Right cardiac atrium (tissue), 5 donors: ENCODE measurements around the gene ZNF740. TPM values are rescaled to one million over a fixed set of nuclear protein-coding genes. Genes with fewer than 3 reads are reported as not detected.
A peak's percentile ranks its signal among the peaks of the same experiment; 100 is the strongest.

Source experiments
- ATAC-seq, 2 donors: fragments of 200-7000 bp; cut with Tn5 transposase; one replicate each; pipeline versions ENCODE4 v1.8.0 to v1.9.1; 2020; ENCODE audit warnings: moderate library complexity in 2 of 2, mild to moderate bottlenecking in 1 of 2
- DNase-seq, 3 donors: peaks; one replicate each; pipeline ENCODE4 v3.0.0-alpha.2; 2020
- H3K27ac ChIP-seq: one replicate; pipeline ENCODE4 v1.5.1; 2013; ENCODE audit warnings: mild to moderate bottlenecking, low read length, control low read depth, moderate library complexity
- H3K27me3 ChIP-seq: one replicate; pipeline ENCODE4 v1.6.1; 2013; ENCODE audit not compliant: control insufficient read depth, insufficient read depth
- H3K4me1 ChIP-seq: one replicate; pipeline ENCODE4 v1.6.1; 2013; ENCODE audit warnings: low read length; ENCODE audit not compliant: control insufficient read depth, insufficient read depth
- H3K4me3 ChIP-seq: one replicate; pipeline ENCODE4 v1.5.1; 2013; ENCODE audit warnings: low read length, control low read depth
- H3K9me3 ChIP-seq: one replicate; pipeline ENCODE4 v1.6.1; 2013; ENCODE audit warnings: low read length; ENCODE audit not compliant: control insufficient read depth
- WGBS: extraction: QIAGEN DNeasy Blood & Tissue Kit; methylation state at CpG from one replicate; pipeline ENCODE4 v1.1.7; 2013; 5-methylcytosine and 5-hydroxymethylcytosine counted together
- intact Hi-C, 4 donors: fragments of 100-400 bp; cut with DNase I; formaldehyde crosslinking; loops; one replicate each; pipeline versions ENCODE4 v1.11.0 to v1.14.0; 2022 to 2023
- polyA plus RNA-seq: library from polyadenylated mRNA; stranded (reverse); fragments of 200-250 nt; gene quantifications from one replicate; pipeline ENCODE4 v1.2.3, GENCODE V29; 2013
- total RNA-seq, 4 donors: library from RNA; stranded (reverse); fragmentation: NEBNext Ultra II Directional; extraction: Animal tissue kit (Norgen Biotek cat#: 25700); gene quantifications; one replicate each; pipeline ENCODE4 v1.2.1, GENCODE V29; 2021
- donor health status: healthy with polysubstance abuse.
- donor health status: DM: no; HTN: yes; CAD: no.
- donor health status: DM: no; HTN: no; CAD: no.
- donor health status: DM: no; HTN: yes; CAD: no; lungs with severe emphysema.
- donor health status: DM: yes; HTN: yes; CAD: no.

Gene ZNF740
- total and polyA plus RNA-seq, 5 donors, result 5.3 to 29.9 (median 17.0) TPM

GRCh38 chr12:53214687-53215455 is 34.3 kb downstream of the ZNF740 start:
- Histone ChIP-seq H3K9me3 (no peaks in the 10 kb centered on the region), H3K27ac (peak overlapping the region; percentile 57), H3K4me3 (no peak overlapping the region), H3K4me1 (peaks cover 10% of the 10 kb centered on the region), H3K27me3 (no peaks in the 10 kb centered on the region)
- ATAC-seq (peak; percentile 56 to 74), DNase-seq (peak; percentile 78 to 92 (median 91))
- 52% methylated on average over 12 of the region's 12 CpGs for WGBS
- intact Hi-C loops, result loop anchor here in 3 of 4 donors (5.0 kb wide), 2 partner anchors 37 to 72 kb away; a partner anchor contains a TSS

GRCh38 chr12:53215497-53215896 is 35.0 kb downstream of the ZNF740 start:
- no peaks in the 10 kb centered on the region for H3K9me3 ChIP-seq
- no peak for ATAC-seq
- peak in 1 of 3 donors; percentile 39 for DNase-seq
- WGBS, result 86% methylated on average over 8 of the region's 8 CpGs
- no peaks in the 10 kb centered on the region for H3K27me3 ChIP-seq
- H3K27ac ChIP-seq, result peak overlapping the region; percentile 57
- intact Hi-C loops, result loop anchor here in 1 of 4 donors (5.0 kb wide), 1 partner anchor 37 kb away; a partner anchor contains a TSS
- H3K4me3 ChIP-seq, result no peak overlapping the region
- H3K4me1 ChIP-seq, result peaks cover 10% of the 10 kb centered on the region

- H3K9me3 ChIP-seq, result no peaks in the 10 kb centered on the region
- DNase-seq, result peak; percentile 60 to 80 (median 79)
- peak overlapping the region; percentile 77 for H3K27ac ChIP-seq
- H3K4me1 ChIP-seq, result peaks cover 10% of the 10 kb centered on the region
- WGBS, result 53% methylated on average over 19 of the region's 19 CpGs
- intact Hi-C loops, result loop anchor here in 1 of 4 donors (5.0 kb wide), 1 partner anchor 35 kb away; a partner anchor contains a TSS
- no peaks in the 10 kb centered on the region for H3K27me3 ChIP-seq
- H3K4me3 ChIP-seq, result no peak overlapping the region
- ATAC-seq, result no peak
Measured at GRCh38 chr12:53217051-53217930, 36.8 kb downstream of the ZNF740 start.

- ATAC-seq (no peak), DNase-seq (peak in 1 of 3 donors; percentile 70)
- intact Hi-C loops, result loop anchor here in 1 of 4 donors (5.0 kb wide), 1 partner anchor 34 kb away; a partner anchor contains a TSS
- Histone ChIP-seq H3K27me3 (no peaks in the 10 kb centered on the region), H3K4me1 (peaks cover 11% of the 10 kb centered on the region), H3K9me3 (no peaks in the 10 kb centered on the region), H3K4me3 (peak overlapping the region; percentile 93), H3K27ac (peak overlapping the region; percentile 77)
- 27% methylated on average over 3 of the region's 3 CpGs for WGBS
Measured at GRCh38 chr12:53217931-53218307, 37.4 kb downstream of the ZNF740 start.

GRCh38 chr12:53218551-53219291 is 38.2 kb downstream of the ZNF740 start:
- WGBS, result 36% methylated on average over 30 of the region's 30 CpGs
- DNase-seq (peak in 2 of 3 donors; percentile 86 to 90), ATAC-seq (peak in 1 of 2 donors; percentile 6)
- H3K27me3 ChIP-seq, result no peaks in the 10 kb centered on the region
- peak overlapping the region; percentile 93 for H3K4me3 ChIP-seq
- H3K27ac ChIP-seq, result peak overlapping the region; percentile 77
- intact Hi-C loops, result loop anchor here in 1 of 4 donors (5.0 kb wide), 1 partner anchor 34 kb away; a partner anchor contains a TSS
- peaks cover 15% of the 10 kb centered on the region for H3K4me1 ChIP-seq
- H3K9me3 ChIP-seq, result no peaks in the 10 kb centered on the region

GRCh38 chr12:53219292-53219955 is 38.9 kb downstream of the ZNF740 start:
- intact Hi-C loops, result loop anchor here in 1 of 4 donors (5.0 kb wide), 1 partner anchor 33 kb away; a partner anchor contains a TSS
- DNase-seq, result peak; percentile 58 to 87 (median 83)

GRCh38 chr12:53219956-53220693 is 39.6 kb downstream of the ZNF740 start:
- Histone ChIP-seq H3K27ac (peak overlapping the region; percentile 63), H3K27me3 (no peaks in the 10 kb centered on the region), H3K9me3 (no peaks in the 10 kb centered on the region), H3K4me3 (peak overlapping the region; percentile 93), H3K4me1 (peaks cover 13% of the 10 kb centered on the region)
- intact Hi-C loops, result loop anchor here in 1 of 4 donors (5.0 kb wide), 1 partner anchor 32 kb away; a partner anchor contains a TSS
- peak; percentile 17 to 22 for ATAC-seq
- DNase-seq, result peak; percentile 68 to 92 (median 88)
- under 1% methylated on average over 52 of the region's 53 CpGs for WGBS

More at GRCh38 chr12:53219292-53219955, 38.9 kb downstream of the ZNF740 start:
- Histone ChIP-seq H3K27ac (peak overlapping the region; percentile 56), H3K4me1 (peaks cover 16% of the 10 kb centered on the region), H3K9me3 (no peaks in the 10 kb centered on the region), H3K27me3 (no peaks in the 10 kb centered on the region), H3K4me3 (peak overlapping the region; percentile 93)
- 7% methylated on average over 27 of the region's 27 CpGs for WGBS
- peak in 1 of 2 donors; percentile 4 for ATAC-seq

GRCh38 chr12:53220694-53221202 is 40.2 kb downstream of the ZNF740 start:
- H3K4me3 ChIP-seq, result peak overlapping the region; percentile 93
- intact Hi-C loops, result no loop called here
- WGBS, result under 1% methylated on average over 42 of the region's 42 CpGs
- no peaks in the 10 kb centered on the region for H3K9me3 ChIP-seq
- DNase-seq (peak; percentile 93 to 98 (median 98)), ATAC-seq (peak; percentile 91 to 92)
- peak overlapping the region; percentile 95 for H3K27ac ChIP-seq
- no peaks in the 10 kb centered on the region for H3K27me3 ChIP-seq
- H3K4me1 ChIP-seq, result peaks cover 11% of the 10 kb centered on the region
